GM23248 (cell line): Measurements from ENCODE around the gene DST. TPM values are rescaled to one million over a fixed set of nuclear protein-coding genes. Genes with fewer than 3 reads are reported as not detected.

Experiments
- DNase-seq: peaks from one replicate; pipeline ENCODE4 v3.0.0-alpha.2; 2015
- H2AFZ ChIP-seq: fragments of 200-600 bp; sonication (generic); 2 replicates; pipeline ENCODE4 v1.6.1; 2016; ENCODE audit warnings: antibody characterized with exemption
- H3F3A ChIP-seq: fragments of 200-600 bp; sonication (generic); 2 replicates; pipeline ENCODE4 v1.6.1; 2016; ENCODE audit warnings: mild to moderate bottlenecking, antibody characterized with exemption, mixed run types; ENCODE audit not compliant: insufficient read depth
- H3K27ac ChIP-seq: fragments of 200-600 bp; sonication (generic); 2 replicates; pipeline ENCODE4 v1.5.1; 2016; ENCODE audit warnings: mild to moderate bottlenecking
- H3K27me3 ChIP-seq: fragments of 200-600 bp; sonication (generic); replicated peaks from 2 replicates; pipeline ENCODE4 v1.6.1; 2016; ENCODE audit warnings: mild to moderate bottlenecking; ENCODE audit not compliant: insufficient read depth
- H3K36me3 ChIP-seq: fragments of 200-600 bp; sonication (generic); 2 replicates; pipeline ENCODE4 v1.6.1; 2016; ENCODE audit warnings: low read depth, mild to moderate bottlenecking
- H3K4me1 ChIP-seq: fragments of 200-600 bp; sonication (generic); 2 replicates; pipeline ENCODE4 v1.6.1; 2016; ENCODE audit warnings: mild to moderate bottlenecking; ENCODE audit not compliant: insufficient read depth
- H3K4me2 ChIP-seq: fragments of 200-600 bp; sonication (generic); one replicate; pipeline ENCODE4 v1.6.1; 2016; ENCODE audit warnings: mild to moderate bottlenecking; ENCODE audit not compliant: unreplicated experiment
- H3K4me3 ChIP-seq: fragments of 200-600 bp; sonication (generic); 2 replicates; pipeline ENCODE4 v1.5.1; 2016; ENCODE audit warnings: mild to moderate bottlenecking
- H3K79me2 ChIP-seq: fragments of 200-600 bp; sonication (generic); 2 replicates; pipeline ENCODE4 v1.6.1; 2016; ENCODE audit warnings: mild to moderate bottlenecking; ENCODE audit not compliant: insufficient read depth
- H3K9ac ChIP-seq: fragments of 200-600 bp; sonication (generic); 2 replicates; pipeline ENCODE4 v1.6.1; 2016; ENCODE audit warnings: mild to moderate bottlenecking
- H3K9me2 ChIP-seq: fragments of 200-600 bp; sonication (generic); 2 replicates; pipeline ENCODE4 v1.6.1; 2016; ENCODE audit warnings: mixed run types, mild to moderate bottlenecking, moderate library complexity; ENCODE audit not compliant: insufficient read depth
- H3K9me3 ChIP-seq: fragments of 200-600 bp; sonication (generic); one replicate; pipeline ENCODE4 v1.6.1; 2017; ENCODE audit warnings: low read depth
- H4K20me1 ChIP-seq: fragments of 200-600 bp; sonication (generic); 2 replicates; pipeline ENCODE4 v1.6.0; 2016; ENCODE audit not compliant: insufficient read depth
- EZH2 ChIP-seq: fragments of 200-600 bp; sonication (generic); IDR thresholded peaks from 2 replicates; pipeline ENCODE4 v1.6.1; 2018; ENCODE audit warnings: antibody characterized with exemption, mild to moderate bottlenecking; ENCODE audit not compliant: insufficient read depth, poor library complexity, severe bottlenecking
- EZH2phosphoT487 ChIP-seq: fragments of 200-600 bp; sonication (generic); IDR thresholded peaks from 2 replicates; pipeline ENCODE4 v1.6.1; 2018; ENCODE audit warnings: antibody characterized with exemption, moderate library complexity, mild to moderate bottlenecking, low read depth; ENCODE audit not compliant: insufficient read depth
- WGBS, 2 experiments: methylation state at CpG; one replicate each; pipeline ENCODE4 v1.1.6; 2015 to 2017; ENCODE audit warnings: low lambda C conversion rate in 2 of 2, low coverage in 1 of 2; ENCODE audit errors: missing lambda C conversion rate in 2 of 2; 5-methylcytosine and 5-hydroxymethylcytosine counted together
- in situ Hi-C: fragments of 300-500 bp; cut with MboI; formaldehyde crosslinking; loops from 2 replicates; pipeline ENCODE4 v1.15.0; 2020
- polyA plus RNA-seq: library from polyadenylated mRNA; unstranded; fragments of >200 nt; fragmentation: Nextera tagmentation; extraction: Ambion mirVana; gene quantifications from 2 replicates; pipeline ENCODE4 v1.2.1, GENCODE V29; 2016
- total RNA-seq: library from RNA; depleted of rRNA; stranded (reverse); fragments of >200 nt; shearing (Covaris generic); gene quantifications from 2 replicates; pipeline ENCODE4 v1.2.3, GENCODE V29; 2014

DST gene
- total and polyA plus RNA-seq, 2 experiments from 2014 or later: 181 to 322 TPM

DNA sequence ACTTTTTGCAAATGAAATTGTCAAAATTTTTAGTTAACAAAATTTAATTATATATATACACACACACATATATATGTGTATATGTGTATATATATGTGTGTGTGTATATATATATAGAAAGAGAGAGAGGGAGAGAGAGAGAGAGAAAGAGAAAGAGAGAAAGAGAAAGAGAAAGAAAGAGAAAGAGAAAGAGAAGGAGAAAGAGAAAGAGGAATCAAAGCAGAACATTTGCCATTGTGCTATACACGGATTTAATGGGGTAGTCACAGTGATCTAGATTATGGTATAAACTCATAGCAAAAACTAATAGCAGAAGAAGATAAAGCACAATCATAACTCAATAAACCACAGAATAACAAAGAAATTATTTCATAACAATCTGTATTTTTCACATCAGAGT is 126.7 kb downstream of the DST start:
- Histone ChIP-seq H4K20me1 (no peaks in the 10 kb centered on the region), H3K4me1 (peaks cover 17% of the 10 kb centered on the region), H3F3A (peaks cover 15% of the 10 kb centered on the region), H2AFZ (no peak overlapping the region), H3K27ac (no peak overlapping the region), H3K27me3 (no peaks in the 10 kb centered on the region), H3K9me3 (no peaks in the 10 kb centered on the region), H3K9ac (no peak overlapping the region), H3K4me3 (no peak overlapping the region), H3K9me2 (no peaks in the 10 kb centered on the region), H3K36me3 (peaks cover 72% of the 10 kb centered on the region), H3K79me2 (peaks cover 96% of the 10 kb centered on the region), H3K4me2 (no peak overlapping the region)
- in situ Hi-C loops: no loop called here
- TF ChIP-seq EZH2phosphoT487 (no peak), EZH2 (no peak)
- DNase-seq: no peak
- 53 to 61% methylated on average over 1 of the region's 1 CpG for WGBS, 2 experiments

DNA sequence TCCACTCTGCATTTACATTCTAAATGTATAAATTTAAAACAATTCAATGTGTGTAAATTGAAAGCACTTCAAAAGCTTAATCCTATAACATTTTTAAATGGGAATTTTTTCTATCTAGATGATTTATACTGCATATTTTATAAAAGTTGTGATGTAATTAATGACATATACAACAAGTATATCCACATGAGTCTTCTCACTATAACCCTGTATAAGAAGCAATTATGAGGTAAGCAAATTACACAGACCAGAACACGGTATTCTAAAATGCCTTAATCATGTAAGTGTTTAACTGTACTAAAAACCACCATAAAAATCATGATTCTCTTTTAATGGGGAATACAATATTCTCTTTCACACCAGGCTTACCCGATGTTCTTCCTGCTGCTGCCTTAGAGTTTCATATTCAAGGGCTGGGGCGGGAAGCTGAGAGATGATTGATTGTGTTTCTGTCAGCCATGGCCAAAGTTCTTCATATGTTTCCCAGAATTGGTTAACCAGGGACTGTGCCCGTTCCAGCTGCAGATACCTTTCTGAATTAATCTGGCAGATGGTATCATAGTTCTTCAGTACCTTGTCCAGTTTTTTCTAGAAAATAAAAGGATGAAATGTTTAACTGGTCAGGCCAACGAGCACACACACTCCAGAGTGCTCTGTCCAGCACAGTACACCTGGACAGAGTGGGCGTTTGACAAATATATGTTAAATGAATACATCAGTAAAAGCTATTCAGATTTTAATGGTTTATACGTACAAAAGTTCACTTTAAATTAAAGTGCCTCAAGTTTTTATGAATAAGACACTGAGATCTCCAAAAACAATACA is 127.4 kb downstream of the DST start:
- Histone ChIP-seq H4K20me1 (no peaks in the 10 kb centered on the region), H3K36me3 (peaks cover 77% of the 10 kb centered on the region), H3K9me2 (no peaks in the 10 kb centered on the region), H3K4me1 (peaks cover 13% of the 10 kb centered on the region), H3K79me2 (peaks cover 96% of the 10 kb centered on the region), H3F3A (peaks cover 13% of the 10 kb centered on the region), H3K27me3 (no peaks in the 10 kb centered on the region), H3K9ac (no peak overlapping the region), H3K9me3 (no peaks in the 10 kb centered on the region), H3K4me2 (no peak overlapping the region), H3K4me3 (no peak overlapping the region), H3K27ac (no peak overlapping the region), H2AFZ (no peak overlapping the region)
- in situ Hi-C loops: no loop called here
- WGBS, 2 experiments: 74 to 78% methylated on average over 7 of the region's 7 CpGs
- TF ChIP-seq EZH2phosphoT487 (no peak), EZH2 (no peak)
- DNase-seq: no peak

DNA sequence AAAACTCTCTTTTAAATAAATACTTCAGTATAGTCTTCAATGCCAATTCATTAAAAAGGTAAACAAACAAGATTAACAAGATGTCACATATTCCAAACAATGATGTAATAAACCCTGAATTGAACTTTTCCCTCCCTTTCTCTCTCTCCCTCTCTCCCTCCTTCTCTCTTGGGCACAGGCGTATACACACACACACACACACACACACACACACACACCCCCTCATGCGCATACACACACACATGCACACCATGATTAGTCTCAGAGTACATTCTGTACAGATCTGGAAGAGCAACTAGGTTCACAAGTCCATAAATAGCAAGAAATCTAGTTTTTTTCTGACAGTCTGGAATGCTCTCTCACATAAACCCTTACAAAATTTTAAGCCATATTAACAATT is 128.3 kb downstream of the DST start:
- Histone ChIP-seq H3K9me2 (no peaks in the 10 kb centered on the region), H3K9me3 (no peaks in the 10 kb centered on the region)
- 63 to 67% methylated on average over 2 of the region's 2 CpGs for WGBS, 2 experiments

DNA sequence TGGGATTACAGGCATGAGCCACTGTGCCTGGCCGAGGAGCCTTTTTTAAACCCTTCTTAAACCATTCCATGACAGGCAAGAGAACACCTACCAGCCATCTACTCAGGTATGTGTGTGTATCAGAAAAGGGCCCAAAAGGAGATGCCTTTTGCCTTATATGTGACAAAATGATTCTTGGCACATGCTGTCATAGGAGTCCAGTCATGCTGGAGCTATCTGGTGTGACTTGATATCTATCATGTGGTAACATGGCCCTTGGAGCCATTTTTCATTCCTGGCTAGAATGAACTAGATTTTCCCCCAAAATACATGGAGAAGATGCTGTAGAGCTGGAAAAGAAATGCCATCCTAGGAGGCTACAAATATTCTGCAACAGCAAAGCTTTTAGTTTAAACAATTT is 129.1 kb downstream of the DST start:
- Histone ChIP-seq H3K36me3 (peaks cover 83% of the 10 kb centered on the region), H4K20me1 (no peaks in the 10 kb centered on the region), H3K9me2 (no peaks in the 10 kb centered on the region), H3K27me3 (no peaks in the 10 kb centered on the region), H3K9ac (no peak overlapping the region), H2AFZ (no peak overlapping the region), H3K4me1 (peaks cover 13% of the 10 kb centered on the region), H3K27ac (no peak overlapping the region), H3K4me2 (no peak overlapping the region), H3K79me2 (peaks cover 93% of the 10 kb centered on the region), H3K9me3 (no peaks in the 10 kb centered on the region), H3K4me3 (no peak overlapping the region), H3F3A (peaks cover 5% of the 10 kb centered on the region)
- 91 to 95% methylated on average over 1 of the region's 1 CpG for WGBS, 2 experiments
- TF ChIP-seq EZH2: no peak
- TF ChIP-seq EZH2phosphoT487: no peak
- DNase-seq: peak; percentile 59
- in situ Hi-C loops: no loop called here

More for the DNA sequence above, 128.3 kb downstream of the DST start:
- in situ Hi-C loops: no loop called here
- Histone ChIP-seq H3K36me3 (peaks cover 80% of the 10 kb centered on the region), H3K9ac (no peak overlapping the region), H3K4me1 (peaks cover 13% of the 10 kb centered on the region), H3K4me3 (no peak overlapping the region), H4K20me1 (no peaks in the 10 kb centered on the region), H3K4me2 (no peak overlapping the region), H2AFZ (no peak overlapping the region), H3K27me3 (no peaks in the 10 kb centered on the region), H3K79me2 (peaks cover 96% of the 10 kb centered on the region), H3F3A (peaks cover 5% of the 10 kb centered on the region), H3K27ac (no peak overlapping the region)
- no peak for TF ChIP-seq EZH2
- TF ChIP-seq EZH2phosphoT487: no peak
- no peak for DNase-seq

DNA sequence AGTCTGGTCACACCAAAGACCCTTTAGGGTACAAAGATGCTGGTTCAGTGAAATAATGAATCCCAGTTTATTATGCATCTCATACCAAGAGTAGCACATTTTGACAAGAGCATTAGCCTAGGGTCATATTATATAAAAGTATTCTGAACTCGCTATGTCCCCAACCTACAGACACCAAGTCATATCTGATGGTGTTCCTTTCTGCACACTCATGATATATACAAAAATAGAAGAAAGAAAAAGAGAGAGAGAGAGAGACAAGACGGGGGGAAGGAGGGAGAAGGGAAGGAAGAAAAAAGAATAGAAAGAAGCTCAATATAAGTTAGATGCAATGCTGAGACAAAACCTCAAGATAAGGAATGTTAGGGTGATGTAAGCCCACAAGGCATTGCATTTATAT is 131.1 kb downstream of the DST start:
- Histone ChIP-seq H3K79me2 (peaks cover 74% of the 10 kb centered on the region), H3F3A (peaks cover 11% of the 10 kb centered on the region), H3K4me3 (no peak overlapping the region), H3K9me2 (no peaks in the 10 kb centered on the region), H4K20me1 (no peaks in the 10 kb centered on the region), H3K9me3 (no peaks in the 10 kb centered on the region), H3K4me2 (no peak overlapping the region), H2AFZ (no peak overlapping the region), H3K9ac (no peak overlapping the region), H3K27me3 (no peaks in the 10 kb centered on the region), H3K36me3 (peaks cover 87% of the 10 kb centered on the region), H3K4me1 (peaks cover 9% of the 10 kb centered on the region), H3K27ac (no peak overlapping the region)
- TF ChIP-seq EZH2phosphoT487 (no peak), EZH2 (no peak)
- 88 to 96% methylated on average over 2 of the region's 2 CpGs for WGBS, 2 experiments
- no peak for DNase-seq
- in situ Hi-C loops: no loop called here
